H1 (cell line): Measurements from ENCODE around the gene SORBS1. TPM values are rescaled to one million over a fixed set of nuclear protein-coding genes. Genes with fewer than 3 reads are reported as not detected.

ENCODE experiments used
- polyA plus RNA-seq, 7 experiments: library from polyadenylated mRNA; depleted of rRNA in 3 of 7; stranded (reverse) in 5 of 7; unstranded in 2 of 7; fragments of >200 nt in 5 of 7; fragments of 200-250 nt in 2 of 7; gene quantifications; 1 replicate in 5 of 7; 2 replicates in 1 of 7; 4 replicates in 1 of 7; pipeline versions ENCODE4 v1.2.1 to v1.2.3, GENCODE V29; 2011 to 2013; ENCODE audit warnings: missing spikeins in 2 of 7, mixed read lengths in 2 of 7
- total RNA-seq: library from RNA; stranded (reverse); fragmentation: NEBNext Ultra II Directional; extraction: Animal tissue kit (Norgen Biotek cat#: 25700); gene quantifications from 2 replicates; pipeline ENCODE4 v1.2.1, GENCODE V29; 2021
- TF ChIP-seq, protein P1 (sequence below): IDR thresholded peaks from 2 replicates; pipeline ENCODE4 v1.6.1; 2011; ENCODE audit warnings: low read depth, mild to moderate bottlenecking, low read length; ENCODE audit not compliant: insufficient read depth

Gene SORBS1
- total and polyA plus RNA-seq, 2 of the 8 experiments (the other 6 are each of a cell fraction or from before 2014, with no cell fraction given) = 16.0 to 35.0 TPM

DNA sequence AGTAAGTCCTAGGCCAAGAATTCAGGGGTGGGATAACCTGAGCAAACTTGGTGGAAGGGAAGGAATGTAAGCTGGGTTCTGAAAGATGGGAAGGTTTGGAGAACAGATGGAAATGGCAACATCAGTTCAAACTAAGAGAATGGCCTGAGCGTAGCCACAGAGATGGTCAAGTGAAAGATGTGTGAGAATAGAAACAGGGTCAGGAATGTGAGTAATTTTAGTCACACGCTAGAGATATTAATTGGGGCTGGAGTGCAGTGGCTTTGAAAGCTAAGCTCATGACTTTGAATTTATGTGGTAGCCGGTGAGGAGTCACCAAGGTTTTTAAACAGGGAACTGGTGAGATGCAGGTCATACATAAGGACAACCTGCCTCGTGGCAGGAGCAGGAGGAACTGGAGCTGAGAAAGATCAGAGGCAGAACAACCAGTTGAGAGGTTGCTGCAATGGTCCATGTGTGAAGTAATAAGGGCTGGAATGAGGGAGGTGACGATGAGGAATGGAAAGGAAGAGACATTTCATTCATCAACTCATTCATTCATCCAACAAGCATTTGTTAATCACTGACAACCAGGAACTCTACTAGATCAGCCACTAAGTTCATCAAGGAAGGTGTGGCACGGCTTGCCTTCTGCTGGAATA is 12.9 kb upstream of the SORBS1 start (continued):
- TF ChIP-seq, protein P1, sequence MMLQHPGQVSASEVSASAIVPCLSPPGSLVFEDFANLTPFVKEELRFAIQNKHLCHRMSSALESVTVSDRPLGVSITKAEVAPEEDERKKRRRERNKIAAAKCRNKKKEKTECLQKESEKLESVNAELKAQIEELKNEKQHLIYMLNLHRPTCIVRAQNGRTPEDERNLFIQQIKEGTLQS = no peak
